ENCODE data around the gene FOXP3. TPM values are rescaled to one million over a fixed set of nuclear protein-coding genes. Genes with fewer than 3 reads are reported as not detected.

FOXP3 gene
- total RNA-seq, 1 experiment from 2014 or later, result 0.15 TPM

GRCh38 chrX:49309401-49309981 is 45.0 kb upstream of the FOXP3 start:
- RAD21 ChIA-PET (ENCODE audit: low non-redundant PET in 1 of 2, low total read pairs in 2 of 2, uncharacterized antibody in 2 of 2, unreplicated experiment in 2 of 2), result no interaction called here

More at GRCh38 chrX:49309401-49309981, 45.0 kb upstream of the FOXP3 start:
- Histone ChIP-seq H3K4me2 (ENCODE audit: low read length) (no peak overlapping the region), H3K9me3 (ENCODE audit: control insufficient read depth in 1 of 2, insufficient read depth in 1 of 2, low read depth in 1 of 2, low read length in 2 of 2) (no peaks in the 10 kb centered on the region), H3K9ac (ENCODE audit: low read length) (no peak overlapping the region), H3K9me2 (ENCODE audit: insufficient read depth) (no peaks in the 10 kb centered on the region), H3K27me3 (ENCODE audit: insufficient read depth, low read length) (no peaks in the 10 kb centered on the region), H3K27ac (ENCODE audit: low read depth, low read length) (no peak overlapping the region), H3K79me2 (ENCODE audit: insufficient read depth, low read length) (no peaks in the 10 kb centered on the region), H3K36me3 (ENCODE audit: control insufficient read depth in 1 of 2, insufficient read depth in 2 of 2, low read length in 2 of 2) (no peaks in the 10 kb centered on the region), H3K4me3 (replicated peaks in 1 of 2; ENCODE audit: low read depth in 1 of 2, low read length in 2 of 2) (no peak overlapping the region), H4K20me1 (ENCODE audit: insufficient read depth) (no peaks in the 10 kb centered on the region), H3K4me1 (ENCODE audit: control insufficient read depth in 1 of 2, insufficient read depth in 2 of 2, low read length in 2 of 2) (no peaks in the 10 kb centered on the region), H2AFZ (ENCODE audit: low read depth, low read length, poor library complexity, severe bottlenecking) (no peak overlapping the region)
- CTCF ChIA-PET, result no interaction called here
- no TSS peak for BruUV-seq (replicated peaks)
- intact Hi-C loops (cut with micrococcal nuclease), result no loop called here
- no peak for TF ChIP-seq POLR2A (IDR thresholded peaks at IDR 0.05; ENCODE audit: borderline replicate concordance, extremely low read depth, insufficient read depth, insufficient read length)
- TF ChIP-seq REST (IDR thresholded peaks at IDR 0.05; ENCODE audit: low read depth), result no peak
- ATAC-seq (no peak), DNase-seq (ENCODE audit: low read depth, low spot score) (no peak)
- POLR2A ChIA-PET, result no interaction called here

Data from HCT116 (cell line).